Neuronal stem cell (in vitro differentiated cells): Measurements from ENCODE around the gene MIOS.

ENCODE experiments used
- DNase-seq: peaks from one replicate; pipeline ENCODE4 v3.0.0-alpha.2; 2013; ENCODE audit warnings: low spot score
- H2AFZ ChIP-seq: one replicate; pipeline ENCODE4 v1.6.1; 2013; ENCODE audit warnings: mild to moderate bottlenecking, low read length, inconsistent platforms
- H2AK5ac ChIP-seq: 2 replicates; pipeline ENCODE4 v1.6.1; 2013; ENCODE audit warnings: low read depth, mild to moderate bottlenecking, inconsistent platforms, low read length, moderate library complexity, mixed read lengths
- H2BK120ac ChIP-seq: 2 replicates; pipeline ENCODE4 v1.6.1; 2013; ENCODE audit warnings: low read depth, mild to moderate bottlenecking, inconsistent platforms, low read length, moderate library complexity, mixed read lengths
- H2BK12ac ChIP-seq: one replicate; pipeline ENCODE4 v1.6.1; 2013; ENCODE audit warnings: low read length, inconsistent platforms
- H2BK15ac ChIP-seq: 2 replicates; pipeline ENCODE4 v1.6.1; 2013; ENCODE audit warnings: mild to moderate bottlenecking, low read length, inconsistent platforms, mixed read lengths
- H2BK5ac ChIP-seq: one replicate; pipeline ENCODE4 v1.6.1; 2013; ENCODE audit warnings: inconsistent platforms, mild to moderate bottlenecking, low read length, moderate library complexity
- H3K14ac ChIP-seq: one replicate; pipeline ENCODE4 v1.6.1; 2013; ENCODE audit warnings: low read length, inconsistent platforms
- H3K18ac ChIP-seq: 2 replicates; pipeline ENCODE4 v1.6.1; 2013; ENCODE audit warnings: low read length, inconsistent platforms
- H3K23ac ChIP-seq: 2 replicates; pipeline ENCODE4 v1.6.1; 2013; ENCODE audit warnings: low read depth, mild to moderate bottlenecking, mixed read lengths, low read length, inconsistent platforms; ENCODE audit not compliant: poor library complexity
- H3K27ac ChIP-seq: replicated peaks from 3 replicates; pipeline ENCODE4 v1.5.1; 2013; ENCODE audit warnings: low read length, inconsistent platforms
- H3K27me3 ChIP-seq, 3 experiments: 2 replicates each; pipeline ENCODE4 v1.6.1; 2013; ENCODE audit warnings: low read length in 3 of 3, mild to moderate bottlenecking in 2 of 3, inconsistent platforms in 1 of 3, low read depth in 1 of 3, mixed read lengths in 1 of 3, moderate library complexity in 1 of 3; ENCODE audit not compliant: control insufficient read depth in 3 of 3, insufficient read depth in 3 of 3
- H3K36me3 ChIP-seq, 2 donors: replicated peaks in 1 of 2; 2 replicates each; pipeline ENCODE4 v1.6.1; 2013; ENCODE audit warnings: low read length in 2 of 2; ENCODE audit not compliant: control insufficient read depth in 2 of 2, insufficient read depth in 2 of 2
- H3K4ac ChIP-seq: 2 replicates; pipeline ENCODE4 v1.6.1; 2013; ENCODE audit warnings: inconsistent platforms, mild to moderate bottlenecking, low read length, moderate library complexity
- H3K4me1 ChIP-seq, 2 donors: 1 replicate in 1 of 2; 2 replicates in 1 of 2; pipeline ENCODE4 v1.6.1; 2013; ENCODE audit warnings: low read length in 2 of 2, low read depth in 1 of 2; ENCODE audit not compliant: control insufficient read depth in 2 of 2, insufficient read depth in 1 of 2
- H3K4me2 ChIP-seq: one replicate; pipeline ENCODE4 v1.6.1; 2013; ENCODE audit warnings: mild to moderate bottlenecking, low read length, inconsistent platforms; ENCODE audit not compliant: insufficient read depth, poor library complexity, severe bottlenecking
- H3K4me3 ChIP-seq, 2 donors: 2 replicates each; pipeline ENCODE4 v1.5.1; 2013; ENCODE audit warnings: low read length in 2 of 2, mild to moderate bottlenecking in 2 of 2, inconsistent platforms in 1 of 2, moderate library complexity in 1 of 2
- H3K79me1 ChIP-seq: one replicate; pipeline ENCODE4 v1.6.1; 2013; ENCODE audit warnings: low read depth, mild to moderate bottlenecking, inconsistent platforms, low read length, moderate library complexity
- H3K9ac ChIP-seq: one replicate; pipeline ENCODE4 v1.6.1; 2013; ENCODE audit warnings: mild to moderate bottlenecking, low read depth, low read length, inconsistent platforms; ENCODE audit not compliant: poor library complexity
- H3K9me3 ChIP-seq, 2 donors: replicated peaks in 1 of 2; 2 replicates each; pipeline versions ENCODE3 to v1.6.1; 2013; ENCODE audit warnings: low read length in 2 of 2, mild to moderate bottlenecking in 2 of 2, inconsistent platforms in 1 of 2, low read depth in 1 of 2, mixed read lengths in 1 of 2, moderate library complexity in 1 of 2; ENCODE audit not compliant: control insufficient read depth in 2 of 2, insufficient read depth in 1 of 2
- H4K8ac ChIP-seq: one replicate; pipeline ENCODE4 v1.6.1; 2013; ENCODE audit warnings: low read depth, mild to moderate bottlenecking, inconsistent platforms, low read length, moderate library complexity
- H4K91ac ChIP-seq: one replicate; pipeline ENCODE4 v1.6.1; 2013; ENCODE audit warnings: low read length, low read depth, mild to moderate bottlenecking, inconsistent platforms; ENCODE audit not compliant: poor library complexity
- WGBS, 2 donors: extraction: QIAGEN DNeasy Blood & Tissue Kit; methylation state at CpG; one replicate each; pipeline ENCODE4 v1.1.7; 2013; ENCODE audit warnings: missing lambda C conversion rate in 2 of 2, mixed read lengths in 1 of 2; ENCODE audit not compliant: insufficient read length in 2 of 2, insufficient replicate concordance in 1 of 2; ENCODE audit errors: extremely low coverage in 2 of 2; 5-methylcytosine and 5-hydroxymethylcytosine counted together

MIOS gene

GRCh38 chr7:7542251-7542835 is 24.3 kb upstream of the MIOS start:
- H2BK5ac ChIP-seq = no peak overlapping the region
- no peaks in the 10 kb centered on the region for H3K36me3 ChIP-seq
- H3K18ac ChIP-seq = no peak overlapping the region
- H3K4me3 ChIP-seq = no peak overlapping the region
- H2AK5ac ChIP-seq = no peak overlapping the region
- no peaks in the 10 kb centered on the region for H3K4me1 ChIP-seq
- H3K14ac ChIP-seq = no peak overlapping the region
- no peak overlapping the region for H4K91ac ChIP-seq
- no peak overlapping the region for H3K4ac ChIP-seq
- H3K4me2 ChIP-seq = no peak overlapping the region
- no peak overlapping the region for H4K8ac ChIP-seq
- H2BK15ac ChIP-seq = no peak overlapping the region
- no peak for DNase-seq
- no peaks in the 10 kb centered on the region for H3K27me3 ChIP-seq
- H3K79me1 ChIP-seq = no peaks in the 10 kb centered on the region
- H2BK12ac ChIP-seq = no peak overlapping the region
- no peak overlapping the region for H3K9ac ChIP-seq
- no peak overlapping the region for H2AFZ ChIP-seq
- H3K23ac ChIP-seq = no peak overlapping the region
- no peaks in the 10 kb centered on the region for H3K9me3 ChIP-seq
- no peak overlapping the region for H2BK120ac ChIP-seq
- WGBS, 2 donors = 89% methylated on average over 1 of the region's 4 CpGs; no CpG with 5 or more reads in 1 of the 2 donors
- H3K27ac ChIP-seq = no peak overlapping the region

DNA sequence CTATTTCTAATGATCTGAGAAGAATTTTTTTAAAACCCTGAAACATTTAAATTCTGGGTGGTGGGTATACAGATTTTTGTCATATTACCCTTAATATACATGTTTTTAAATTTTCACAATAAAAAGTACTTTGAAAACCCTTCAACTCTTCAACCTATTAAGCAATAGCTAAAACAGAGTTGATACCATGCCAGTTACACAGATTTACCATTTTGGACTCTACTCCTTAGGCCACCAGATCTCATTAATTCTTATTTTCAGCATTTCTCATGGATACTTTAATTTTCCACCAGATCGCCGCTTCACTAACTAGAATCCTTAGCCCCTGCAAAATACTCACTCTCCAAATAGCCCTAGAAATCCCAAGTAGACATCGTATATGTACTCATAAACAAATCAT is 18.3 kb upstream of the MIOS start:
- Histone ChIP-seq H2BK5ac (no peak overlapping the region), H3K27me3 (no peaks in the 10 kb centered on the region), H2BK12ac (no peak overlapping the region), H3K4me1 (no peaks in the 10 kb centered on the region), H3K4ac (no peak overlapping the region), H3K27ac (no peak overlapping the region), H3K23ac (no peak overlapping the region), H3K14ac (no peak overlapping the region), H3K4me2 (no peak overlapping the region), H2BK15ac (no peak overlapping the region), H3K9ac (no peak overlapping the region), H4K91ac (no peak overlapping the region), H3K36me3 (no peaks in the 10 kb centered on the region), H3K9me3 (no peaks in the 10 kb centered on the region), H2AFZ (no peak overlapping the region), H3K79me1 (no peaks in the 10 kb centered on the region), H4K8ac (no peak overlapping the region), H2BK120ac (no peak overlapping the region), H3K18ac (no peak overlapping the region), H3K4me3 (no peak overlapping the region), H2AK5ac (no peak overlapping the region)
- DNase-seq = no peak
- no CpG with 5 or more reads among the region's 3 CpGs for WGBS, 2 donors

DNA sequence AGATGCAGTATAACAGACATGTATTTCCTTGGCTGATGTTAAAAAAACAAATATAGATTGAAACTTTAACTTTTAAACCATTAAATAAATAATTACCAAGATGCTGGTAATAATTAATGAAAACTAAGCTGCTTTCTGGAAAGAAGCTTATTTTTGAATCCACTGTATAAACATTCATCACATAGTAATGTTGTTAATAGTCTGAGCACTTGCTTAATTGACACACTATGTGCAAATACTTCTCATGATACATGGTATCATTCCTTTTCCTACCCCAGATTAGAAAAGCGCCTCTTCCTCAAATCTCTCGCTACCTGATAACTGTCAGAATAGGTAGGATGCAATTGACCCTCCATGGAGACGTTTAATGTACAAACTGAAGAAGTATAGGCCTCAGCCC is 16.0 kb upstream of the MIOS start:
- Histone ChIP-seq H2BK12ac (no peak overlapping the region), H2BK5ac (no peak overlapping the region), H3K23ac (no peak overlapping the region), H2BK120ac (no peak overlapping the region), H2AK5ac (no peak overlapping the region), H4K91ac (no peak overlapping the region), H3K79me1 (no peaks in the 10 kb centered on the region), H3K18ac (no peak overlapping the region), H3K14ac (no peak overlapping the region), H3K4me3 (no peak overlapping the region), H2AFZ (no peak overlapping the region), H3K27me3 (no peaks in the 10 kb centered on the region), H3K36me3 (no peaks in the 10 kb centered on the region), H3K9ac (no peak overlapping the region), H3K9me3 (no peaks in the 10 kb centered on the region), H2BK15ac (no peak overlapping the region), H4K8ac (no peak overlapping the region), H3K4me2 (no peak overlapping the region), H3K4ac (no peak overlapping the region), H3K4me1 (peaks cover 0 to 3% of the 10 kb centered on the region in 2 donors), H3K27ac (no peak overlapping the region)
- DNase-seq = no peak
- no CpG with 5 or more reads among the region's 3 CpGs for WGBS, 2 donors

DNA sequence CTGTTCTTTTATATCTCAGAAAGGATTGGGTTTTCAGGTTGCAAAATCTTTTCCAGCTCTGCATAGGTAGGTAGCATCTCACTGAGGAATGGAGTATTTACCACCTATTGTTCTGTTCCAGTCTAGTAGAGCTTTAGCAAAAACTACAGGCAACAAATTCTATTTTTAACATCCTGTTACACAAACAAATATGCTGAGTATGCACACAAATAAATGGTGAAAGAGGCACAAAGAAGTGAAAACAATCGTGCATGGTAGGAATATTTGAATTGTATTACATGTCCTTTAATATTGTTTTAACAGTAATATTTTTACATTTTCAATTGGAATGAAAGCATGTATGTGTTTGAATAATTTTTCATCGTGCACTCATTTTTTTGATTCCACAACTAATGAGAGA is 14.5 kb upstream of the MIOS start:
- WGBS, 2 donors = no CpG with 5 or more reads among the region's 2 CpGs
- H2BK12ac ChIP-seq = no peak overlapping the region

More for the DNA sequence above, 14.5 kb upstream of the MIOS start:
- Histone ChIP-seq H3K9ac (no peak overlapping the region), H4K91ac (no peak overlapping the region), H3K18ac (no peak overlapping the region), H4K8ac (no peak overlapping the region), H2BK120ac (no peak overlapping the region), H3K23ac (no peak overlapping the region), H3K4me2 (no peak overlapping the region), H2BK15ac (no peak overlapping the region), H3K4me1 (peaks cover 0 to 3% of the 10 kb centered on the region in 2 donors), H2AFZ (no peak overlapping the region), H2BK5ac (no peak overlapping the region), H3K79me1 (no peaks in the 10 kb centered on the region), H3K9me3 (no peaks in the 10 kb centered on the region), H3K36me3 (no peaks in the 10 kb centered on the region), H3K14ac (no peak overlapping the region), H3K4ac (no peak overlapping the region), H3K27me3 (no peaks in the 10 kb centered on the region), H2AK5ac (no peak overlapping the region), H3K27ac (no peak overlapping the region), H3K4me3 (no peak overlapping the region)
- no peak for DNase-seq
